B cell (primary cell): ENCODE data around the gene VEZT.

ENCODE experiments used
- CTCF ChIP-seq: fragments of 200-600 bp; IDR thresholded peaks from one replicate; pipeline ENCODE4 v1.8.0; 2022; ENCODE audit warnings: antibody characterized with exemption, mild to moderate bottlenecking
- EZH2 ChIP-seq: IDR thresholded peaks from 2 replicates; pipeline ENCODE4 v1.6.1; 2012; ENCODE audit warnings: borderline replicate concordance, low read depth, mild to moderate bottlenecking, moderate library complexity, low read length; ENCODE audit not compliant: insufficient read depth, poor library complexity, severe bottlenecking

GRCh38 chr12:95177201-95177768, 40.3 kb upstream of the VEZT start:
- TF ChIP-seq EZH2 (no peak), CTCF (no peak)
